Pancreas (tissue), 10 donors: ENCODE measurements around the gene TMEM145. TPM values are rescaled to one million over a fixed set of nuclear protein-coding genes. Genes with fewer than 3 reads are reported as not detected.

Source experiments
- ATAC-seq, 4 donors: fragments of 200-7000 bp; cut with Tn5 transposase; one replicate each; pipeline versions ENCODE4 v1.8.0 to v1.9.1; 2020; ENCODE audit warnings: mild to moderate bottlenecking in 4 of 4, moderate library complexity in 4 of 4
- DNase-seq, 6 donors: peaks; one replicate each; pipeline ENCODE4 v3.0.0-alpha.2; 2020
- FAIRE-seq: peaks from 2 replicates; lab custom pipeline; 2012; peaks lifted over from hg19 to GRCh38; lab: Jason Lieb, UNC
- H3K27ac ChIP-seq, 4 donors: fragments of 200-600 bp; sonication (generic); 1 replicate in 3 of 4; 2 replicates in 1 of 4; pipeline versions ENCODE4 v1.5.0 to v1.8.0; 2020
- H3K27me3 ChIP-seq, 4 donors: fragments of 200-600 bp; one replicate each; pipeline ENCODE4 v1.8.0; 2021
- H3K36me3 ChIP-seq, 3 donors: fragments of 200-600 bp; sonication (generic) in 1 of 3; one replicate each; pipeline versions ENCODE4 v1.5.0 to v1.8.0; 2020 to 2021
- H3K4me1 ChIP-seq, 3 donors: fragments of 200-600 bp; one replicate each; pipeline ENCODE4 v1.8.0; 2021
- H3K4me3 ChIP-seq, 4 donors: fragments of 200-600 bp; sonication (generic) in 2 of 4; one replicate each; pipeline versions ENCODE4 v1.5.0 to v1.8.0; 2020 to 2021
- H3K9me3 ChIP-seq, 4 donors: fragments of 200-600 bp; one replicate each; pipeline ENCODE4 v1.8.0; 2021
- CTCF ChIP-seq, 4 donors: fragments of 200-600 bp; sonication (generic) in 3 of 4; IDR thresholded peaks; one replicate each; pipeline versions ENCODE4 v1.5.0 to v1.8.0; 2021; ENCODE audit warnings: antibody characterized with exemption in 4 of 4
- WGBS, 2 donors: extraction: QIAGEN DNeasy Blood & Tissue Kit; methylation state at CpG; one replicate each; pipeline ENCODE4 v1.1.7; 2013; 5-methylcytosine and 5-hydroxymethylcytosine counted together
- intact Hi-C, 3 donors: fragments of 100-400 bp; cut with DNase I; formaldehyde crosslinking; loops; one replicate each; pipeline versions ENCODE4 v1.11.1 to v1.14.2; 2022
- polyA plus RNA-seq, 2 donors: library from polyadenylated mRNA; stranded (reverse); fragments of 200-250 nt; gene quantifications; one replicate each; pipeline ENCODE4 v1.2.3, GENCODE V29; 2013
- total RNA-seq, 6 donors: library from RNA; stranded (reverse); fragmentation: NEBNext Ultra II Directional in 4 of 6; extraction: Animal tissue kit (Norgen Biotek cat#: 25700) in 4 of 6; gene quantifications; one replicate each; pipeline versions ENCODE4 v1.2.1 to v1.2.4, GENCODE V29; 2021 to 2023
- donor health status: healthy with polysubstance abuse.
- donor health status: DM: no; HTN: no; CAD: no; lungs with moderate emphysema.
- donor health status: DM: no; HTN: no; CAD: no.
- donor health status: control.
- donor health status: control.
- donor health status: Bipolar disorder and iron deficiency.
- donor health status: DM: yes; HTN: yes; CAD: no.
- donor health status: DM: no; HTN: no; CAD: no.
- donor health status: DM: no; HTN: no; CAD: no.
- donor health status: DM: yes; HTN: yes; CAD: no.

TMEM145 gene
- total and polyA plus RNA-seq, 8 donors, result 0.46 to 8.2 (median 1.0) TPM

- no peaks in the 10 kb centered on the region for H3K9me3 ChIP-seq
- intact Hi-C loops, result no loop called here
- H3K4me1 ChIP-seq, result peaks cover 0 to 13% (median 13%) of the 10 kb centered on the region in 3 donors
- no peak for ATAC-seq
- no peak overlapping the region for H3K4me3 ChIP-seq
- FAIRE-seq, result no peak
- WGBS, 2 donors, result 93 to 96% methylated on average over 10 of the region's 10 CpGs
- no peak for TF ChIP-seq CTCF (IDR thresholded peaks at IDR 0.05)
- H3K36me3 ChIP-seq, result peaks cover 5 to 54% (median 36%) of the 10 kb centered on the region in 3 donors
- no peak overlapping the region for H3K27ac ChIP-seq
- DNase-seq, result no peak
- H3K27me3 ChIP-seq, result no peaks in the 10 kb centered on the region
These were observed 25.3 kb upstream of the TMEM145 start for GRCh38 chr19:42287827-42288107.

- no peak for DNase-seq
- Histone ChIP-seq H3K4me1 (peaks cover 0 to 13% (median 10%) of the 10 kb centered on the region in 3 donors), H3K27me3 (no peaks in the 10 kb centered on the region), H3K9me3 (no peaks in the 10 kb centered on the region), H3K27ac (no peak overlapping the region), H3K36me3 (peaks cover 5 to 54% (median 41%) of the 10 kb centered on the region in 3 donors), H3K4me3 (no peak overlapping the region)
- no peak for TF ChIP-seq CTCF (IDR thresholded peaks at IDR 0.05)
- ATAC-seq, result no peak
- 94 to 95% methylated on average over 4 of the region's 4 CpGs for WGBS, 2 donors
- intact Hi-C loops, result no loop called here
- FAIRE-seq, result no peak
These were observed 24.7 kb upstream of the TMEM145 start for GRCh38 chr19:42288387-42288786.

GRCh38 chr19:42288881-42289555, 24.1 kb upstream of the TMEM145 start:
- intact Hi-C loops, result no loop called here
- no peak for TF ChIP-seq CTCF (IDR thresholded peaks at IDR 0.05)
- WGBS, 2 donors, result 91 to 93% methylated on average over 22 of the region's 22 CpGs
- no peak overlapping the region for H3K27ac ChIP-seq
- FAIRE-seq (no peak), ATAC-seq (no peak), DNase-seq (no peak)
- peaks cover 5 to 54% (median 41%) of the 10 kb centered on the region in 3 donors for H3K36me3 ChIP-seq
- no peak overlapping the region for H3K4me3 ChIP-seq
- peaks cover 0 to 13% (median 10%) of the 10 kb centered on the region in 3 donors for H3K4me1 ChIP-seq
- no peaks in the 10 kb centered on the region for H3K27me3 ChIP-seq
- H3K9me3 ChIP-seq, result no peaks in the 10 kb centered on the region

GRCh38 chr19:42289556-42290041, 23.5 kb upstream of the TMEM145 start:
- H3K27me3 ChIP-seq, result no peaks in the 10 kb centered on the region

More at GRCh38 chr19:42289556-42290041, 23.5 kb upstream of the TMEM145 start:
- intact Hi-C loops, result loop anchor here in 1 of 3 donors (10.0 kb wide), 2 partner anchors 45 to 155 kb away; partner anchors contain the start of genes GSK3A and POU2F2
- H3K4me3 ChIP-seq, result no peak overlapping the region
- FAIRE-seq (no peak), ATAC-seq (no peak), DNase-seq (no peak)
- peaks cover 5 to 54% (median 41%) of the 10 kb centered on the region in 3 donors for H3K36me3 ChIP-seq
- peaks cover 0 to 13% (median 10%) of the 10 kb centered on the region in 3 donors for H3K4me1 ChIP-seq
- no peaks in the 10 kb centered on the region for H3K9me3 ChIP-seq
- no peak for TF ChIP-seq CTCF (IDR thresholded peaks at IDR 0.05)
- 91 to 93% methylated on average over 8 of the region's 8 CpGs for WGBS, 2 donors
- no peak overlapping the region for H3K27ac ChIP-seq
